Measurements from ENCODE around the gene PLIN3.
A peak's percentile ranks its signal among the peaks of the same experiment; 100 is the strongest.
"Not testable (repeated sequence)": the region's sequence is repeated elsewhere in the genome, so short reads cannot be mapped to it uniquely, and the experiment has no call there.

The PLIN3 gene

GRCh38 chr19:4891066-4891465 is 23.6 kb upstream of the PLIN3 start:
- DNase-seq, result no peak

- DNase-seq, result no peak
Measured at GRCh38 chr19:4889034-4889815, 21.8 kb upstream of the PLIN3 start.

- not testable (repeated sequence) for DNase-seq
Measured at GRCh38 chr19:4887803-4888202, 20.3 kb upstream of the PLIN3 start.

- not testable (repeated sequence) for DNase-seq
Measured at GRCh38 chr19:4884993-4885392, 17.5 kb upstream of the PLIN3 start.

- DNase-seq, result not testable (repeated sequence)
Measured at GRCh38 chr19:4882874-4883273, 15.4 kb upstream of the PLIN3 start.

GRCh38 chr19:4879041-4879440 is 11.6 kb upstream of the PLIN3 start:
- no peak for DNase-seq

- DNase-seq, result peak in 1 of 4 experiments; percentile 26
Measured at GRCh38 chr19:4878491-4878968, 11.1 kb upstream of the PLIN3 start.

- no peak for DNase-seq
Measured at GRCh38 chr19:4877753-4878490, 10.5 kb upstream of the PLIN3 start.

- no peak for DNase-seq
Measured at GRCh38 chr19:4873930-4874329, 6.5 kb upstream of the PLIN3 start.

GRCh38 chr19:4871711-4872110 is 4.2 kb upstream of the PLIN3 start:
- no peak for DNase-seq

GRCh38 chr19:4870025-4870700 is 2.7 kb upstream of the PLIN3 start:
- no peak for DNase-seq

- no peak for DNase-seq
Measured at GRCh38 chr19:4868286-4868834, 893 bp upstream of the PLIN3 start.

- peak in 1 of 4 experiments; percentile 39 for DNase-seq
Measured at GRCh38 chr19:4866595-4867424, 657 bp downstream of the PLIN3 start.

GRCh38 chr19:4861147-4861546 is 6.3 kb downstream of the PLIN3 start:
- no peak for DNase-seq

GRCh38 chr19:4859697-4860096 is 7.8 kb downstream of the PLIN3 start:
- no peak for DNase-seq

GRCh38 chr19:4856468-4856867 is 11.0 kb downstream of the PLIN3 start:
- DNase-seq, result not testable (repeated sequence)

GRCh38 chr19:4853506-4853905 is 14.0 kb downstream of the PLIN3 start:
- not testable (repeated sequence) for DNase-seq

- no peak for DNase-seq
Measured at GRCh38 chr19:4852484-4852883, 15.0 kb downstream of the PLIN3 start.

GRCh38 chr19:4851551-4852290 is 15.7 kb downstream of the PLIN3 start:
- DNase-seq, result peak; percentile 59 to 69 (median 68)

- no peak for DNase-seq
Measured at GRCh38 chr19:4849019-4849418, 18.4 kb downstream of the PLIN3 start.

GRCh38 chr19:4847190-4847973 is 20.1 kb downstream of the PLIN3 start:
- DNase-seq, result no peak

Measured in activated naive CD4-positive, alpha-beta T cell (primary cell).